Measurements from ENCODE around the gene MAP3K15.

The MAP3K15 gene

DNA sequence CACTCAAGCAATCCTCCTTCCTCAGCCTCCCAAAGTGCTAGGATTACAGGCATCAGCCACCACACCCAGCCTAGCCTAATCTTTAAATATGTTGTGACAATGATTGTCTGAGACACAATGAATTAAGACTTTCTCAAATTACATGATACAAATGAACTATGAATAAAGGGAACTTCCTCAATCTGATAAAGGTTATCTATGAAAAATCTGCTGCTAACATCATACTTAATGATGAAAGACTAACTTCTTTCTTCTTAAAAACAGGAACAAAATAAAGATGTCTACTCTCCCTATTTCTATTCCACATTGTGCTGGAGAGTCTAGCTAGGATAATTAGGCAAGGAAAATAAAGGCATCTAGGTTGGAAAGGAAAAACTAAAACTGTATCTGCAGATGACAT is 111.6 kb downstream of the MAP3K15 start:
- DNase-seq (ENCODE audit: low read depth) = no peak

DNA sequence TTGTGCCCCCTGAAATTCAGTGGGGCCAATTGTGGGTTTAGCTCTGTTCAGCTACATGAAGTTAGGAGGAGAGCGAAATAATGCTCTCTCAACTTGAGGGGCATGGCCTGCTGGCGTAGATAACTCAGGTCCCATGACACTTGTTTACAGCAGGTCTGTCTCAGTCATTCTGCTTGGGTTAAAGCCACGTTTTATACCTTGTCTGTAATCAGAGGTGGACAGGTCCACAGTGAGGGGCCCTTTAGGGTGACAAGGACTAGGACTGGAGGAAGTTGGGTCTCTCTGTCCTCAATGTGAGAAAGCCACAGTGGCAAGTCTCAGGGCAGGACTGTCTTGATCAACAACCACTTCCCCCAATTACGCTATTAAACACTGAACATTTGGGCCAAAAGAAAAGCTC is 122.6 kb downstream of the MAP3K15 start:
- DNase-seq (ENCODE audit: low read depth) = no peak

DNA sequence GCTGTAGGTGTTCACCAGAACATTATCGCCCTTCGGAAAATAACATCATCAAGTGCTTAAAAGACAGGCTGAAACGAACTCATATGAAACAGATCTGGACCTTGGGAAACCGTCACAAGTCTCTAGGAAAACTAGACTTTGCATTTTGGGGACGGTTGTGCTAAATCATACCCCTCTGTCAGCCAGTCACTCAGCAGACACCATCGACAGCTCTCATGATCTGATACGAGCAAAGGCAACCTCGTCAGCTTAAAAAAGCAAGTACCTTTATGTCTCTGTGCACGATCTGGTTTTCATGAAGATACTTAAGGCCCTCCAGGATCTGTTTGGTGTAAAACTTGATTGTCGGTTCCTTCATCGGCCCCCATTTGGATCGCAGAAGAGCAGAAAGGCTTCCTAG is 123.2 kb downstream of the MAP3K15 start:
- DNase-seq (ENCODE audit: low read depth) = no peak

DNA sequence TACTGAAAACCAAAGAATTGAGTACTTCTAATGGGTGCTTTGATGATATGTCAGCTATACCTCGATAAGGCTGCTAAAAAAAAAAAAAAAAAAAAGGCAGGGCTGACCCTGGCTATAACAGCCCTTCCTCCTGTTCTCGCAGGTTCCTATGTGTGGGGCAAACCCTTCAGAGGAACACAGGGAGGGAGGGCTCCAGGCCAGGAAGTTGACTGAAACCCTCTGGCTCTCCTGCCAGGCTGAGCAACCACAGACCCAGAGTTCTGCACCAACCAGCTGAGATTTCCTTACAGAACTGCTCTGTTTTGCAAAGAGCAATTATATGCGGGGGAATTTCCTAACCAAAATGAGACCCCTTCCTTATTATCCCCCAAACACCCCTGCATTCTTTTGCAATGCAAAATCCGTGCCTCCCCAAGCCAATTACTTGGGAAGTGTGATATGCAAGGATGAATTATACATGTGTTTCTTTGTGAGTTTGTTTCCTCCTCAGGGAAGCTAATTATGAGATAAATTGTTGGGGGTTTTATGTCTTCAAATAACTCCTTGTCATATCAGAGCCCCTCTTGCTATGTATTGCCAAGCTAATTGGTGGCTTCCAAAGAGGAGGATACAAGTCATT is 126.0 kb downstream of the MAP3K15 start:
- no peak for DNase-seq (ENCODE audit: low read depth)

DNA sequence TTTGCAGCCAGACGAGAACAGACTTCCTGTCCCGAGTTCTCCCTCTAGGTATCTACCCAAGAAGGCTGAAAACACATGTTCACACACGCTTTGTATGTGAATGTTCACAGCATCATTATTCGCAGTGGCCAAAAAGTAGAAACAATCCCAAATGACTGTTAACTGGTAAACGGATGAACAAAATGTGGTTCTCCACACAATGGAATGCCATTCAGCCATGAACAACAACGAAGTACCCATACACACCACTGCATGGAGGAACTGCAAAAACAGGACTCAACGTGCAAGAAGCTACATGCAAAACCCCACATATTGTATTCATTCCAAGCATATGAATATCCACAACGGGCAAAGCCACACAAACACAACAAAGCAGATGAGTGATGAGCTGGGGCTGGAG is 126.6 kb downstream of the MAP3K15 start:
- DNase-seq (ENCODE audit: low read depth) = no peak

DNA sequence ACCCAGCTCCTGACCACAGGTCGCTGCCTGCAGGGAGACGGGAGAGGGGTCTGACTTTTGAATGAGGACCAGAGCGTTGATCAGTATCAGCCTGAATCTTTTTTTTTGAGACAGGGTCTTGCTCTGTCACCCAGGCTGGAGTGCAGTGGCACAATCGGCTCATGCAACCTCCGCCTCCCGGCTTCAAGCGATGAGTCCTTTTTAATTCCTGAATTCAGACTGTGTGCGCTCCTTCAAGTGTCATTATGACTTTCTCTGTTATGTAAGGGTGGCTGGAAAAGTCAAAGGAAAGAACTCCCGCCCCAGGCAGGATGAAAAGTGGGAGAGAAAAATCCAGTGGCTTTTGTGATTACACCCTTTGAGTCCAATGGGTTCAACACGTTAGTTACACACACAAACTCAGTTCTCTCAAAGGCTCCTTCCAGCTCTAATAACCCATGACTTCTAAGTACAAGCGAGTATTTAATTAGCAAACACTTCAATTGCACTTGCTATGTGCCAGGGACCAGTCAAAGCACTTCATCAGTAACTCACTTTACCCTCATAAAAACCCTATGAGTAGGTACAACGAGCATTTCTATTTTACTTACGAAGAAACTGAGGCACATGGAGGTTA is 127.1 kb downstream of the MAP3K15 start:
- no peak for DNase-seq (ENCODE audit: low read depth)

DNA sequence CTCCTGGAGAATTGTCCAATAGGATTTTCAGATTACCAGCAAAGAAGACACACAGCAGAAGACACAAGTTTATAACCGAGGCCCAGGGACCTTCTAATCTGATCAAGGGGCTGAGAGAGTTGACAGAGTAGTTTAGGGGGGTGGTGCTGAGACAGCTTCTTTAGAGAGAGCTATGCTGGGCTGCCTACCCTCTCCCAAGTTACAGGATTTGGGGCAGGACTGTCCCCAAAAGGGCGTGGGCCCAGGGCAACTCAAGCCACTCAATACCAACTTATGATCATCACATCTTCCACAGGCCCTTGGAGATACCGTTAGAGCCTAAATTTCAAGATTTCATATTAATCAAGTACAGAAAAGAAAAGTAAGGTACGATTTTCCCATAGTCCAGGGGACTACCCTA is 128.6 kb downstream of the MAP3K15 start:
- no peak for DNase-seq (ENCODE audit: low read depth)

DNA sequence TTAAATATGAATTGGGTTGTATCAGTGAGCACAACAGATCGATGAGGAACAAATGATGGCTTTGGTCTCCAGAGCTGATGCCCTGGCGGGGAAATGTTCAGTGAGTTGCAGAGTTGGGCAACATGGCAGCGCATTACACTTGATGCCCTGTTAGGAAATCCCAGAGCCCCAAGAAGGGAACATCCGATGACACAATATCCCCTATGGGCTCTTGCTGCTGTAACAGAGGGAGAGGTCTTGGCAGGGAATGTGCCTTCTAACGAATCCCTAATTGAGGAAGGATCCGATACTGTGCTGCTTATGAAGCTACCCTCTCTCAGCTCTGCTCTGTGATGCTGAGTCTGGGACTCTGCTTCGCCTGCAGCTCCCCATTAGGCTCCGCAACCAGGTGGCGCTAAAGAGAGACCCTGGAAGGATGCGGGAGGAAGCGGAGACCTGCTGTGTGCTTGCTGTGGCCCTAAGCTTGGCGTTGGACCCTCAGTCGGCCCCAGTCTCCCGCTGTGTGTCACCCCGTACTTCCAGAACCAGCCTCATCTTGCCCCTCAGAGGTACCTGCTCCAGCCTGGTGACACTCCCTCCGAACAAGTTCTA is 132.7 kb downstream of the MAP3K15 start:
- DNase-seq (ENCODE audit: low read depth) = peak; percentile 38

DNA sequence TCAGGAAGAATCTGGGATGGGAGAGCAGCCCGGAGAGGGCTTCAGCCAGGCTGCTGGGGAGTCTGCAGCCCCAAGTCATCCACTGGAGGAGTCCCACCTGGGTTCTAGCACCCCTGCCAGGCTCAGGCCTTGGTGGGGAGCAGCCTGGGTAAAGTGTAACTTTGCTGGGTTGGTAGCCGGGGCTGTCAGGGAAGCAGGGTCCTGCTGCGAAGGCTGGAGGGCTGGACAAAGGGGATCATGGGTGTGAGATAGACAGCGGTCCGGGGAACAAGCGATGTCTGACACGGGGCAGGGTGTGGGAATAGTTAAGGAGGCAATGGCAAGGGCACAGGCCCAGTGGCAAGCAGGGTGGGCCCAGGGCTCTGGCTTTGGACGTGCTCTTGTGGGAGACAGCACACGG is 134.0 kb downstream of the MAP3K15 start:
- DNase-seq (ENCODE audit: low read depth) = no peak

DNA sequence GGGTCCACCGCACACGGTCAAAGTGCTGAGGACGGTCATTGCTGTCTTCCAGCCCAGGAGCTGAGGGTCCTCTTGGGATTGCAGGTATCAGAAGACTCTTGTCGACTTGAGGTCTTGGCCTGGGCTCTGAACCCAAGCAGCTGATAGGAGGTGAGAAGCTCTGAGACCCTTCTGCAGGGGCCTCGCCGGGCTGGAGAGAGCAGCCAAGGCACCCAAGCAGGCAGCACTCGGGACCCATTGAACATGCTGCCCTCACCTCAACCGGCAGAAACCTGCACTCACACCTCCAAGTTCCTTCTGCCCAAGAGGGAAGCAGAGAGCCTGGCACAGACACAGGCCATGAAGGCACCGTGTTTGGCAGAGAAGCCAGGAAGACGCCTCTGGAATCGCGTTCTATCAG is 137.5 kb downstream of the MAP3K15 start:
- no peak for DNase-seq (ENCODE audit: low read depth)

DNA sequence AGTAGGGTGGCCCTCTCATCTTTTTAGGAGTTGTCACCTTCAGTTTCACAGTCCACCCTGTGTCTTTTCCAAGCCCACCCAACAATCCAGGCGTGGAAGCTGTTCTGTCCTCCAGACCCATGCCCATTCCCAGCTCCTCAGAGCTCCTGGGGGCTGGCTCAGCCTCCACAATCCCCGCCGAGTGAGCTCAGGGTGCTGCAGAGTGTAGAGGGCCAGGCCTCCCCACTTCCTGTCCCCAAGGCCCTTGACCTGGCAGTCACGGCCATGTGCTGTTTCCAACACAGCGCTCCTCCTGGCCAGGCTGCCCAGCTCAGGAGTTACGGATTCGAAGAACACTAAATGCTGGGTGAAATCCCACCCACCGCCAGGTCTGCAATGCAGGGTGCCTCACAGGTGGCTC is 139.8 kb downstream of the MAP3K15 start:
- DNase-seq (ENCODE audit: low read depth) = no peak

DNA sequence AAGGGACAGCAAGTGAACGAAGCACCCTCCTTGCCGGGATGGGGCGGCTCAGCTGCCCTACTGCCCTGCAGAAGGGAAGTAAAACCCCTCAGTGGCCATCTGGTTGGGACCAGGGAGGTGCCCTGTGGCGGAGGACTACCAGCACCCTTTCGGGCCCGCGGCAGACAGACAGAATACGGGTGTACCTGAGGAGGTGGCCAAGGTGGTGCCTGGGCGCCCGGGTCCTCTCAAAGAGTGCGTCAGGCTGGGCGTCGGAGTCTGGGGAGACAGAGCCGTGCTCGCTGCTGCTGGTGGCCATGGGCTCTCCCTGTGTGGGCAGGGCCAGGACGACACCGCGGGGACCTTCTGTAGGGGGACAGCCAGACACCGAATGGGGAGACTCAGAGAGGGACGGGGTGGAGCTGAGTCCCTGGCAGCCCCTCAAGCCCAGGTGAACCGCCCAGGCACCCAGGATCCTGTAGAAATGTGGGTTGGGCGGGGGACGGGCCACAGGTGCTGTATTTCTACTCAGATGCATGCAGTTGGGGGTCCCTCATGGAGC is 141.9 kb downstream of the MAP3K15 start:
- DNase-seq (ENCODE audit: low read depth) = no peak

DNA sequence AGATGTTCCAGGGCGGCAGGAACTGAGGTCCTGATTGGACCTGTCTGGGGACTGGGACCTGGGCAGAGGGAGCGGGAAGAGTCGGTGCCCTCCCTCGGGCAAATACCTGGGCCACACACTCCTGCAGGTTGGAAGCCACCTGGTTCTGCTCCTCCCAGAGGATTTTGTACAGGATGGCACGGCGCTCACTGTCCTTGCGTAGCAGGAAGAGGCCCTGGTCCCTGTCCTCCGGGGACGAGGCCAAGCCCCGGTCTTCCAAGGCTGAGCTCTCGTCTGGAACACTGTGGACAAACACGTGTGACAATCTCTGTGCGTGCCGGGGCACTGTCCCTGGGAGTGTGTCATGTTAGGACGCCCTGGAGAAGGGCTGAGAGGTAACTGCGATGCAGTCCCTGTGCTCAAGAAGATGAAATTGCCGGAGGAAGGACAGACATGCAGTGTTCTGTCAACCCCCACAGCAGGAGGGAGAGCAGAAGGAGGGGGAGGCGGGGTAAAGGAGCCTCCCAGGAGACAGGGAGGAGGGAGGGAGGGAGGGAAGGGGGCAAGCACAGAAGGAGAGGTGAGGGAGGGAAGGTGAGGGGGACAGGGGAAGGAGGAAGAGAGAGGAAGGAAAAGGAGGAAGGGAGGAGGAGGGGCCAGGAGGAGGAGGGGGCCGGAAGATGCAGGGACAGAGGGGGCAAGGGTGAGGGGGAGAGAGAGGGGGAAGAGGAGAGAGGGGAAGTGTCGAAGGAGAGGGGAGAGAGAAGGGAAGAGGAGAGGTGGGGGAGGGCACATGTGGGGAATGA is 142.6 kb downstream of the MAP3K15 start:
- DNase-seq (ENCODE audit: low read depth) = no peak

DNA sequence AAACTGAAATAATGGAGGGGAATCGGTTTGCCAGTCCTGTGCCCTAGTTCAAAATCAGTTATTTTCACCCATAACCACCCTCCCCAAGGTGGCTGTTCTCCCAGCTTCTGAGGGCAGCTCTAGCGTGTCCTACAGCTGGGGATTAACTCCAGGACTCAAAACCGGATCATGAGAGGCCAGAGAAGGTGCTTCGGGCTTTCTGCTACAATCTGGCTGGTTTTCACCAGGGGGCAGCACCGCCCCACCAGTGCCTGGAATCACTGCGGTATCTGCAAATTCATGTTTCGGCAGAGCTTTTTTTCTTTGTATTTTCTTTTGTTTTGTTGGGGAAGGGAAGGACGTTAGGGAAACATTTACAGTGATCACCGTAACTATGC is 143.2 kb downstream of the MAP3K15 start:
- DNase-seq (ENCODE audit: low read depth) = peak; percentile 52

DNA sequence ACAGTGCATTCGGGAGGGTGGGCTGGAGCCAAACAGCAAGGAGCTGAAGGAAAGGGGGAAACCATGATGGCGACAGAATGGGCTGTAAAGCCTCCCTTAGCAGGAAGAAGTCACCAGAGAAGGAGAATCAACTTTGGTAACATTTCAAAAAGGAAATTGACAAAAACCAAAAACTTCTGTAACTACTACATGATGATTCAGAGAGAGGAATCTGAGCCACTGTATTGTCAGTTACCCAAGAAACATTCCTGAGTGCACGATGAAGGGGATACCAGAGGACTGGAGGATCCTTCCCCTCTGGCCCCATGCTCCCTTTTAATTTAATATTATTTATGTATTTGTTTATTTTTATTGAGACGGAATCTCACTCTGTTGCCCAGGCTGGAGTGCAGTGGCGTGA is 145.2 kb downstream of the MAP3K15 start:
- peak; percentile 43 for DNase-seq (ENCODE audit: low read depth)

DNA sequence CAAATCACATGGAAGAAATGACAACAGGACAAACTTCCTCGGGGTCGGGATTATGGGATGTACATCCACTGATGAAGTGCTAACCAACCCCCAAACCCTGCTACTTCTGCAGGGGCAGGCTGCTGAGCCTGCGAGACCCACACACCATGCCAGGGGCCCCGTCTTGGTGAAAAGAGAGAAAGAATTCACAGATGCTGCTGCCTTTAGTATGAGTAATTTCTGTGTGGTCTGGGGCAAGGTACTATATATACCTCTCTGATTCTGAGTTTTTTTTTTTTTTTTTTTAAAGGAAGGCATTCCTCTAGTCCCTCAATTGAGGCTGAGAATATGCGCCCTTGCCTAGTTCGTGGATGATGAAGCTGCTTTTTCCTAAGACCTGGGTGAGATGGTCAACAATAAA is 146.7 kb downstream of the MAP3K15 start:
- no peak for DNase-seq (ENCODE audit: low read depth)

DNA sequence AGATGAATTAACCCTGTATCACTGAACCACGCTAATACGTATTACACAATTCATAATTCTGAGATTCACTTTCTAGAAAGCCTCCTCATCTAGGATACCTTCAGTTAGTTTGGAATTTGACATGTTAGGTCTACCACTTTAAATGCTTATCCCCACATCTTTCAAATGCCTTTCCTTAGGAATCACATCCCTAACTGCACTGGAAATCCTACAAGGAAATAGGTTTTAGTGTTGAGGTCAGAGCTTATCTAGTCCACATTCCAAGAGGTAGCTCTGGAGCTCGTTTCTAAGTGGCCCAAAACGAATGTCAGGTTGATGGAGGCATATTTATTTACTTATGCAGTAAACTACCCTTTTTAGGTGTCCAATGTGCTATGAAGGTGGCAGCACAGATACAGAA is 153.6 kb downstream of the MAP3K15 start:
- DNase-seq (ENCODE audit: low read depth) = no peak

DNA sequence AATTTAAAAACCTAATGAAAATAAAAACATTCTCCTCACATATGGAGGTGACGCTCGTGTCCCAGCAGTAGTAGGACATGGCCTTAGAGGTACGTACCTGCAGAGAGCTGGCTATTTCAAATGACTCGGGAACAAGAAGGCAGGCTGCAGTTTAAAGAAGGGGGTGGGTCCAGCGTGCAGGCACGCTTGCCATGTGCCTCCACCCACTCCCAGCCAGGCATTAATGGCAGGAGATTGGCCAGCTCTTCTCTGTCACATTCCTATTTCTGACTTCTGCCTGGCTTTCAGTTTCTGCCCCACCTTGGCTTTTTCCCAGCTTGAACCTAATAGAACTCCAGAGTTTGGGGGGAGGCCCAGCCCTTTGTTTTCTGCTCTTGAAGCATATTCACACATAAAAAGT is 154.4 kb downstream of the MAP3K15 start:
- no peak for DNase-seq (ENCODE audit: low read depth)

DNA sequence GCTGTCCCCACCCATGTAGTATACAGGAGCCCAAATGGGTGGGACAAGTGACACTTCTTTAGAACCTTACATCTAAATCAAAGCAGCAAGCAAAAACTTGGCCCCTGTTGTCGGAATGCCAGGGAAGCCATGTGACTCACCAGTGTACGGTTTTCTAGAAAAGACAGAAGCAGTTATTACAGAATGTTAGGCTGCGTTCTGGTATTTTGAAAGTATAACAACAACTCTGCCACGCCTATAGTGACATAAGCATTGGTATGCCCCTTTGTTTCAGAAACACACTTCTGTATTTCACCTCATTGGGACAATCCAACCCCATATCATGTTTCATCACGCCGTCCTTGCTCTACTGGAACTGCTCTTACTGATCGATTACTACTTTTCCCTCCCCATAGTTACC is 156.8 kb downstream of the MAP3K15 start:
- no peak for DNase-seq (ENCODE audit: low read depth)

DNA sequence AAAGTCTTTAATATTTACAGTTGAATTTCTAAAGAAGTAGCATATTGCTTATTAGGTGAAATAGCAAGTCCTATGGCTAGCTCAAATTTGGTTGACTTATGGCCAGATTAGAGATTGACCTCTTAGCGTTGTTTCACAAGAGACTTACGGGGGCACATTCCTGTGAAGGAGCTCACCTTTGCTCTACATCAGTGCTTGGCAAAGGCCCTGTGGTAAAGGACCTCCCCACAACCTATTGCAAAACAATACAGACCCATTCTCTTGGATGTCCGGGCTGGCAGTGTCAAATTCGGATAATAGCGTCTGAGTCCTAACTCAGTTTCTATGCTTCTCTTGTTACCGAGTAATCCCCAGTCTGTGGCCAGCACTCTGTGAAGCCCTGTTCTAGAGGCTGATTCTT is 160.7 kb downstream of the MAP3K15 start:
- DNase-seq (ENCODE audit: low read depth) = no peak

DNA sequence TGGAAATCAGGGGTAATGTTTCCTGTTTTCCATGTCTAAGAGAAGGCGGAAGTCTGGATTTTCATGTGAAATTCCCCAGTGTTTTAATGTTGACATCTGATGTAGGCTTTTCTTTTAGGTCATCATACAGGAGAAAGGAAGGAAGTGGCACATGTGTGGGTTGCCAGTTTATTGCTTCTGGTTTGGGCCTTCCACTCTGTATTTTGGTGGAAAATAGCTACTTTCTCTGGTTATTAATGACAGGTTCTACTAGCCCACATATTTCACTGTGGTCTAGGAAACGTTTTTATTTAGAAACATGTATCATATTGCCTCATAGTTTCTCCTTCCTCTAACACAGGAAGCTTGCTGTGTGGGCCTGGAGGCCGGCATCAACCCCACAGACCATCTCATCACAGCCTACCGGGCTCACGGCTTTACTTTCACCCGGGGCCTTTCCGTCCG is 164.3 kb downstream of the MAP3K15 start:
- DNase-seq (ENCODE audit: low read depth) = no peak

DNA sequence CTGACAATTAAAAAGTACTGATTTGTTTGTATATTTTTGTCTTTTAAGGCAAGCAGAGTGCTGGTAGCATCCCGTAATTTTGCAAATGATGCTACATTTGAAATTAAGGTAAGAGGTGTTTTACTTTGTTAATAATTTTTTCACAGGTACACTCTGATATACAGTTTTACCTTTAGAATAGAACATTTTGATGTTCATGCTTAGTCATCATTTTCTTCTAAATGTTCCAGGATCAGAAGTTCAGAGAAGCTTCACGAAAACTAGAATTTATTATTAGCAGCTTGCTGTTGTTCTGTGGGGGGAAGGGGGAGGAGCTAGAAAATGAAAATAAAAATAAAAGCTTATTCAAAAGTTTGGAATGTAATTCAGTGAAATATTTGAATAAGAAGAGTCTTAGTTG is 166.0 kb downstream of the MAP3K15 start:
- DNase-seq (ENCODE audit: low read depth) = no peak

DNA sequence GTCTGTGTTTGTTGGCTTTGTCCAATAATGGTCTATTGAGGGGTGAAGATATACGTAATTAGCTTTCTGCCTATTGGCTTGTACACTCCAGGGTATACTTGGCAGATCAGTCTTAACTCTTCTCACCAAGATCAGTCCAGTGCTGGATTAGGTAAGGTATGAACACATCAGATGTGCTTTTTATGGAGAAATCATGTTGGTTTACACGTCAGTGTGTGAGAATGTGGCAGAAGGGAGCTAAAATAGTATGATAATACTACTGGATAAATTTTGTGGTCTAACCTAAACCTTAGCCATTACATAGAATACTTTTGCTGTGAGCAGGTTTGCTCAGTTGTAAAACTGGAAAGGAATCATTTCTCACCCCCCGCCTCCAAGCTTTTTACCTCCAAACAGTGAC is 167.4 kb downstream of the MAP3K15 start:
- no peak for DNase-seq (ENCODE audit: low read depth)
